HFF-Myc (cell line): Measurements from ENCODE around the gene TSTD2.
A peak's percentile ranks its signal among the peaks of the same experiment; 100 is the strongest.
"Not testable (repeated sequence)": the region's sequence is repeated elsewhere in the genome, so short reads cannot be mapped to it uniquely, and the experiment has no call there.

ENCODE experiments used
- DNase-seq: peaks from one replicate; pipeline ENCODE4 v3.0.0-alpha.2; 2011; ENCODE audit warnings: low read depth; ENCODE audit errors: extremely low read depth
- H3K4me3 ChIP-seq: replicated peaks from 2 replicates; pipeline ENCODE4 v1.5.1; 2011; ENCODE audit warnings: low read depth, mild to moderate bottlenecking, control low read depth, low read length
- TF ChIP-seq, protein P1 (sequence below): IDR thresholded peaks from 2 replicates; pipeline ENCODE4 v1.5.1; 2012; ENCODE audit warnings: mild to moderate bottlenecking, low read depth, low read length, control low read depth; ENCODE audit errors: missing control alignments

TSTD2 gene

DNA sequence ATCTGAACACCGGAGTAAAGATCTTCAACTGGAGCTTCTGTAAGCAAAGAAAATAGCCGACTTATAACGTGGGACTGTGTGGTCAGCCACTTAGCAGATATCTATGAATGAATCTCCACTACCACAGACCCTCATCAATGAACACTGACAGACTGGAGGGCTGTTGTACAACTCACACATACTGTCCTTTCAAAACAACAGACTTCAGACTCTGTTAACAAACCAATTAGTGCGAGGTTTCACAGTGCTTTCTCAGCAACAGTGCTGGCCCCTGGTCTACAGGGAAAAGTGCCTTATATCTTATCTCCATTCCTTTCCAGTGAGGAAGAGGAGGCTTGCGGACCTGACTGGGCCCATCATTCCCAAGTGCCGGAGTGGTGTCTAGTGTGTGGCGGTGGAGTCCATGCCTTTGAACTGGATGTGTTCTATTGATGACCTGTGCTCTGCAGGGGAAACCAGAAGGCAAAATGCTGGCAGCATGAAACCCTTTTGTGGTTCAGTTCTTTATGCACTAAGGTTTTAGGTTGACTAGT is 33.8 kb downstream of the TSTD2 start:
- no peak for DNase-seq
- H3K4me3 ChIP-seq: no peak overlapping the region
- TF ChIP-seq, protein P1, sequence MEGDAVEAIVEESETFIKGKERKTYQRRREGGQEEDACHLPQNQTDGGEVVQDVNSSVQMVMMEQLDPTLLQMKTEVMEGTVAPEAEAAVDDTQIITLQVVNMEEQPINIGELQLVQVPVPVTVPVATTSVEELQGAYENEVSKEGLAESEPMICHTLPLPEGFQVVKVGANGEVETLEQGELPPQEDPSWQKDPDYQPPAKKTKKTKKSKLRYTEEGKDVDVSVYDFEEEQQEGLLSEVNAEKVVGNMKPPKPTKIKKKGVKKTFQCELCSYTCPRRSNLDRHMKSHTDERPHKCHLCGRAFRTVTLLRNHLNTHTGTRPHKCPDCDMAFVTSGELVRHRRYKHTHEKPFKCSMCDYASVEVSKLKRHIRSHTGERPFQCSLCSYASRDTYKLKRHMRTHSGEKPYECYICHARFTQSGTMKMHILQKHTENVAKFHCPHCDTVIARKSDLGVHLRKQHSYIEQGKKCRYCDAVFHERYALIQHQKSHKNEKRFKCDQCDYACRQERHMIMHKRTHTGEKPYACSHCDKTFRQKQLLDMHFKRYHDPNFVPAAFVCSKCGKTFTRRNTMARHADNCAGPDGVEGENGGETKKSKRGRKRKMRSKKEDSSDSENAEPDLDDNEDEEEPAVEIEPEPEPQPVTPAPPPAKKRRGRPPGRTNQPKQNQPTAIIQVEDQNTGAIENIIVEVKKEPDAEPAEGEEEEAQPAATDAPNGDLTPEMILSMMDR: no peak

DNA sequence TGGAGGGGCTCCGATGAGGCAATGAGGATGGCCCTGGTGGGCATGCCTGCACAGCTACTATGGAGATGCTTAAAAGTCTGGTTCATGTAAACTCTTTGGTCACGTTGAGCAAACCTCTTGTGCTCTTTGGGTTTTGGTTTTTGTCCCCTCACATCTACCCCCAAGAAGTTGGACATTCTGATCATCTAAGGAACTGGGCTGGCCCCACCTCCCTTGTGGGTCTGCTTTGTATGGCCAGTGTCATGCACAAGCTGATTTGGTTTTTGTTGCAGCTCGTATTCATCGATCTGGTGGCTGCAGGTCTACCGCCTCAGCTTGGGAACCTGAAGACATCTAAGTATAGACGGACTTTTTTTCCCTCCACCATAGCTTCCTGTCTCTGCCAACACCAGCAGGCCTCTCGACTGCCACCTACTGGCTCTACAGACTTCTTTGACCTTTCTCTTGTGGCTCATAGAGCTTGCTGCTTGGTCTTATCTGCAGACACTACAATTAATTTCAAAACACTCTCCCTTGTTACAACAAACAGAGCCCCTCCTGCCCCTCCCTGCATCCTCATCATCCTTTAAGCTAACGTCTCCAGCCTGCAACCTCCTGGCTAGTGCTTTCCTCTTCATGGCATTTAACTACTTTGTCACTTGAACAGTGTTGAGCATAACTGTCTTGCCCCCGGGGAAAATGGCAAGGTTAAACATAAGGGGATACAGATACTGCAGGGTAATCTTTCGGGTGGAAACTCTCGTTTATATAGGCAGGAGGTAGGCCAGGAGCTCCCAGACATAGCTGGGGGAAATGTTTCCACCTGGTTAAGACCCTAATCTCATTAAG is 34.5 kb downstream of the TSTD2 start:
- no peak overlapping the region for H3K4me3 ChIP-seq

DNA sequence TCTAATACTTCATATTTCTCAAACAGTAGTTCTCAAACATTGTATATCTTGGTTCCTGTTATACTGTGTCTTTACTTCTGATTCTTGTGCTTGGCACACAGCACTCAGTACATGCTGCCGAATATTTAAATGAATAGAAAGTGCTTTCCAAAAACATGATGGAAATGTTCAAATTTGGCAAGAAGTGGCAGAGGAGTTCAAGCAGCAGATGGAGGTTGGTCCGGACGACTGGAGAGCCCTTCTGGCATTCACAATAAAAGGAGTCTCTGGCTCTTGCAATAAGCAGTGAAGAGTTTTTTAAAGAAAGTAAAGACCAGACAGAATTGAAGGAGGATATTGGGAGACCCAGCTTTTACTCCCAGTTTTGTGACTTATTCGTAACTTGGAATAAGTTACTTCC is 36.3 kb downstream of the TSTD2 start:
- no peak overlapping the region for H3K4me3 ChIP-seq
- no peak for DNase-seq
- TF ChIP-seq, protein P1: no peak

More for the DNA sequence above, 34.5 kb downstream of the TSTD2 start:
- TF ChIP-seq, protein P1: peak; percentile 92
- peak; percentile 62 for DNase-seq

DNA sequence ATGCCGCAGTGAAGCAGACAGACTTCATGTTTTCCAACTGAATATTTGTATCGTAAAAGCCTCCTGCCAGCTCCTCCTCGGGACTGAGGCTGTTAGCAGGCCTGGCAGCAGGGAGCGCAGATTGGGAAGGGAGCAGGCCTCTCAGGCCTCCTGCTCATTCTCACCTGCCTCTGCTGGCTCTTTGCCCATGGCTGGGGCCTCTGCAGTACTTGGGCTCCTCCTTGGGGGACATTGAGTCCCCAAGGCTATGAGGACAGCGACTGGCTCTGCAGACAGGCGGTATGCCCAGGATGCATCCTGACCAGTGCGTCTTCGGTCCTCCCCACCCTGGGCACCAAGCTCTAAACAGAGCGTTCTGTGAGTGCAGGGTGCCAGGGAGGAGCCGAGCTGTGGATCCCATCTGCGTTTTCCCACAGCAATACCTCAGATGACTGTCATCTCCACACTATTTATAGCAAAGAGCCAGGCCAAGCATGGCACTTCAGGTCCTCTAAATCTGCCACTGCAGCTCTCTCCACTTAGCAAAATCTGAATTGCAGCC is 38.7 kb downstream of the TSTD2 start:
- DNase-seq: no peak
- TF ChIP-seq, protein P1: no peak
- H3K4me3 ChIP-seq: no peak overlapping the region

DNA sequence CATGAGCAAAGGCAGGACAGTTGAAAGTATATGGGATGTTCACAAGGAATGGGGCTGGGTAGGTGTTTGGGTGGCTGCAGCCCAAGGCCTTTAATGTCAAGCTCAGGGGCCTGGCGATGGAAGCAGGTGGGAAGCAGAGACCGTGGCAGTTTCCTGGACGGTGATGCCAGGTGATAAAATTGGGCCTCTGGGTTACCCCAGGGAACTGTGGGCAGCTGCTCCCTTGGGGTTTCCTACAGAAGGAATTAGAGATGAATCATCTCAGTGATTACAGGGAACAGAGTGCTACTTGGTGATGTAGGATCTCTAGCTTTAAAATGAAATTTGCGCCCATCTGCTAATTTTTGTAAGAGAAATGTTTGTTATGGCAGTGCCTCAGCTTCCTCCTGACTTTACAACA is 39.2 kb downstream of the TSTD2 start:
- TF ChIP-seq, protein P1: no peak
- no peak for DNase-seq
- no peak overlapping the region for H3K4me3 ChIP-seq

DNA sequence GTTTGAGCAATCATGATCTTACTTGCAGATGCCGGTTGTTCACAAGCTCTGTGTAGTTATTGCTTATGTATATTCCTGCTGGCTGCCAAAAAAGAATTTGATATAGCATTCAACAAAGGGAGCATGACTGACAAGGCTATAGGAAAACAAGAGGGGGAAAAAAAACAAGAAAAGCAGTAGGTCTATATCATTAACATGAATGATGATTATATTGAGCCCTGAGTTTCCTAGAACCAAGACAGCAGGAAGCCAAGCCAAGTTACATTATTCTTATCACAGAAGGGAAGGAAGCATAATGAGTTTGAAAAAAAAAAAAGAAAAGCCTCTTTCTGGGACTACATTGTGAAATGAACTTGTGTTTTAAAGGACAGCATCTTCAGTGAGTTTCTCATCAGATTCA is 41.0 kb downstream of the TSTD2 start:
- H3K4me3 ChIP-seq: no peak overlapping the region
- TF ChIP-seq, protein P1: no peak
- DNase-seq: no peak

DNA sequence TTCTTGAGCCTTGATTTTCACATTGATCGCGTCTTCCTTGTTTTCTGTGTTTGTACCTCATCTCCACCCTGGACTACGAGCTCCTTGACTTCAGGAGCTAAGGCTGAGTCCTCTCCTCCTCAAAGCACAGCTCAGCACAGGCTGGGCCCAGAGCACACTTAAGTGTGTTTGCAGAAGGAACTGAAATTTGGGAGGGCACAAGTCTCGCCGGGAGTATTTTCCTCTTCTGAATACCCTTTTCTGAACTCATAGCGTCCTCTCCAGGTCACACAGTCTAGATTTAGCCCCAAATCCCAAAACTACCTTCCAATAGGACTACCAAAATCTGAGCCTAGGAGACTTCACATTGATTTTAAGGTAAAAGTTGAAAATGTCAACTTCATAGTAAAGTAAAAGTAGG is 41.6 kb downstream of the TSTD2 start:
- DNase-seq: no peak
- no peak overlapping the region for H3K4me3 ChIP-seq
- TF ChIP-seq, protein P1: no peak

DNA sequence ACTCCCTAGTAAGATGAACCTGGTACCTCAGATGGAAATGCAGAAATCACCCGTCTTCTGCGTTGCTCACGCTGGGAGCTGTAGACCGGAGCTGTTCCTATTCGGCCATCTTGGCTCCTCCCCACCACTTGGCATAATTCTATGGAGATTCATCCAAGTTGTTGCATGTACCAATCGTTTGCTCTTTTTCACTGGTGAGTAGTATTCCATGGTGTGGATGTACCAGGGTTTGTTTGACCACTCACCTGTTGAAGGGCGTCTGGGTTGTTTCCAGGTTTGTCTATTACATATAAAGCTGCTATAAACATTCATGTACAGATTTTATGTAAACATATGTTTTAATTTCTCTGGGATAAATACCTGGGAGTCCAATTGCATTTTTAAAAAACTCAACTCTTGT is 46.3 kb downstream of the TSTD2 start:
- not testable (repeated sequence) for DNase-seq

DNA sequence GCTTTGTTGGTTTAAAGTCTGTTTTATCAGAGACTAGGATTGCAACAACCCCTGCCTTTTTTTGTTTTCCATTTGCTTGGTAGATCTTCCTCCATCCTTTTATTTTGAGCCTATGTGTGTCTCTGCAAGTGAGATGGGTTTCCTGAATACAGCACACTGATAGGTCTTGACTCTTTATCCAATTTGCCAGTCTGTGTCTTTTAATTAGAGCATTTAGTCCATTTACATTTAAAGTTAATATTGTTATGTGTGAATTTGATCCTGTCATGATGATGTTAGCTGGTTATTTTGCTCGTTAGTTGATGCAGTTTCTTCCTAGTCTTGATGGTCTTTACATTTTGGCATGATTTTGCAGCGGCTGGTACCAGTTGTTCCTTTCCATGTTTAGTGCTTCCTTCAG is 48.4 kb downstream of the TSTD2 start:
- H3K4me3 ChIP-seq: not testable (repeated sequence)

More for the DNA sequence above, 46.3 kb downstream of the TSTD2 start:
- not testable (repeated sequence) for H3K4me3 ChIP-seq

DNA sequence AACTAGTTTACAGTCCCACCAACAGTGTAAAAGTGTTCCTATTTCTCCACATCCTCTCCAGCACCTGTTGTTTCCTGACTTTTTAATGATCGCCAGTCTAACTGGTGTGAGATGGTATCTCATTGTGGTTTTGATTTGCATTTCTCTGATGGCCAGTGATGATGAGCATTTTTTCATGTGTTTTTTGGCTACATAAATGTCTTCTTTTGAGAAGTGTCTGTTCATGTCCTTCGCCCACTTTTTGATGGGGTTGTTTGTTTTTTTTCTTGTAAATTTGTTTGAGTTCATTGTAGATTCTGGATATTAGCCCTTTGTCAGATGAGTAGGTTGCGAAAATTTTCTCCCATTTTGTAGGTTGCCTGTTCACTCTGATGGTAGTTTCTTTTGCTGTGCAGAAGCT is 51.6 kb downstream of the TSTD2 start:
- not testable (repeated sequence) for DNase-seq

More for the DNA sequence above, 48.4 kb downstream of the TSTD2 start:
- DNase-seq: not testable (repeated sequence)

More for the DNA sequence above, 51.6 kb downstream of the TSTD2 start:
- H3K4me3 ChIP-seq: not testable (repeated sequence)
